ENCODE data around the gene FARS2. TPM values are rescaled to one million over a fixed set of nuclear protein-coding genes. Genes with fewer than 3 reads are reported as not detected.

FARS2 gene
- total and polyA plus RNA-seq, 2 of the 13 experiments (the other 11 are each of a cell fraction or from before 2014, with no cell fraction given) = 15.4 to 26.0 TPM

DNA sequence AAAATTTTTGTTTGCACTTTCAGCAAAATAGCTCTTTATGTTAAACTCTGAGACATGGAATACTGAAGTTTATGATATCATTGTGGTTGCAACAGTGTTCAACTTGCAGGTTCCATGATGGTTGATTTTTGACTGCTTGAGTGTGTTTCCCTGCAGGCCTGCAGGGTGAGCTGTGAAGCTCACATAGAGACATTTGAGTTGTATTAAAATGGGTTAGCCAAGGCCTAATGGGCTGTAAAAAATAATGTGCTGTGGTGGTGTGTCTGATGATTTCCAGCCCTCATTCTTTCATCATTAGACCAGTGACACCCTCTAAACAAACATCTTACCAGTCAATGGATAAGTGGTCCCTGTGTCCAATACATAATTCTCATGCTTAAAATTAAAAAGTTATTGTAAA, 321.4 kb downstream of the FARS2 start:
- no peak for ATAC-seq

DNA sequence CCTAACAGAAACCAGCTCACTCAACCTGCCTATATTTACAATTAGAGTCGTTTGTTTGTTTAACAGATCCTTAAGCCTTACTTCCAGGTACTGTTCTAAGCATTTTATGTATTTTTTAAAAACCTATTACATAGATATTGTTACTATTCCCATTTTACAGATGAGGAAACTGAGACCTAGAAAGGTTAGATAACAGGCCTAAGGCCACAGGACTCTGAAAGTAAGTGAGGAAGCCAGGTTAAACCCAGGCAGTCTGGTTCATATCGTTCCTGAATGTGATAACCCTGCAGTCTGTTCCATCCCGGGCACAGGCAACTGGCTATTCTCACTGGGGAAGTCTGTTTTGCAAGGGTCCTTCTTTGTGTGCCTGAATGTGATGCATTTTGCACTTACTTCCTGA, 322.2 kb downstream of the FARS2 start:
- peak; percentile 4 for FAIRE-seq
- in situ Hi-C loops (cut with HindIII; ENCODE audit: extremely low pct_ligation_motif_present, low pct_unique_long_range_greater_than_20kb) (no loop called here), intact Hi-C loops (cut with micrococcal nuclease; ENCODE audit: unreplicated experiment) (no loop called here)
- ChIA-PET CTCF (ENCODE audit: low intra/inter-chr PET ratio, low total read pairs) (no interaction called here), POLR2A (no interaction called here)
- Histone ChIP-seq H3K4me3 (replicated peaks in 1 of 3; ENCODE audit: insufficient read depth in 1 of 3, low read depth in 2 of 3, low read length in 3 of 3) (no peak overlapping the region), H3K9ac (ENCODE audit: insufficient read depth, low read depth, low read length) (no peak overlapping the region), H3K4me2 (ENCODE audit: low read depth, low read length) (no peak overlapping the region), H3K27me3 (ENCODE audit: control insufficient read depth in 1 of 2, insufficient read depth in 2 of 2, low read length in 2 of 2) (no peaks in the 10 kb centered on the region), H3K9me3 (ENCODE audit: low read length) (peaks cover 9% of the 10 kb centered on the region), H3K27ac (ENCODE audit: extremely low read length, insufficient read depth, low read length) (no peak overlapping the region), H3K36me3 (replicated peaks in 1 of 2; ENCODE audit: control insufficient read depth in 1 of 2, insufficient read depth in 2 of 2, low read length in 2 of 2) (no peaks in the 10 kb centered on the region), H3K79me2 (ENCODE audit: insufficient read depth, low read length) (no peaks in the 10 kb centered on the region), H4K20me1 (ENCODE audit: insufficient read depth, low read length) (no peaks in the 10 kb centered on the region), H3K4me1 (ENCODE audit: insufficient read depth, low read length) (no peaks in the 10 kb centered on the region), H2AFZ (ENCODE audit: low read length) (no peak overlapping the region)
- WGBS (ENCODE audit: low lambda C conversion rate) = 59% methylated on average over 3 of the region's 3 CpGs
- DNase-seq (ENCODE audit: low spot score) = no peak
- no peak for ATAC-seq
- no TSS peak for BruUV-seq (replicated peaks)
- TF ChIP-seq ZNF629 (CRISPR knock-in tag; conservative IDR thresholded peaks at IDR 0.05) (peak; percentile 73), MTA1 (CRISPR knock-in tag; IDR thresholded peaks at IDR 0.05; ENCODE audit: borderline replicate concordance) (no peak)

More for the DNA sequence above, 321.4 kb downstream of the FARS2 start:
- POLR2A ChIA-PET = no interaction called here
- in situ Hi-C loops (cut with HindIII; ENCODE audit: extremely low pct_ligation_motif_present, low pct_unique_long_range_greater_than_20kb) = no loop called here
- DNase-seq (ENCODE audit: low spot score) = no peak
- Histone ChIP-seq H3K36me3 (replicated peaks in 1 of 2; ENCODE audit: control insufficient read depth in 1 of 2, insufficient read depth in 2 of 2, low read length in 2 of 2) (no peaks in the 10 kb centered on the region), H3K79me2 (ENCODE audit: insufficient read depth, low read length) (no peaks in the 10 kb centered on the region), H2AFZ (ENCODE audit: low read length) (no peak overlapping the region), H3K9me3 (ENCODE audit: low read length) (peaks cover 9% of the 10 kb centered on the region), H4K20me1 (ENCODE audit: insufficient read depth, low read length) (no peaks in the 10 kb centered on the region), H3K27ac (ENCODE audit: extremely low read length, insufficient read depth, low read length) (no peak overlapping the region), H3K4me3 (replicated peaks in 1 of 3; ENCODE audit: insufficient read depth in 1 of 3, low read depth in 2 of 3, low read length in 3 of 3) (no peak overlapping the region), H3K27me3 (ENCODE audit: control insufficient read depth in 1 of 2, insufficient read depth in 2 of 2, low read length in 2 of 2) (no peaks in the 10 kb centered on the region), H3K4me1 (ENCODE audit: insufficient read depth, low read length) (no peaks in the 10 kb centered on the region), H3K9ac (ENCODE audit: insufficient read depth, low read depth, low read length) (no peak overlapping the region), H3K4me2 (ENCODE audit: low read depth, low read length) (no peak overlapping the region)
- TF ChIP-seq ZNF567 (CRISPR knock-in tag; IDR thresholded peaks at IDR 0.05; ENCODE audit: borderline replicate concordance) (no peak), NRL (CRISPR knock-in tag; IDR thresholded peaks at IDR 0.05; ENCODE audit: borderline replicate concordance) (no peak), ADNP (CRISPR knock-in tag; IDR thresholded peaks at IDR 0.05) (no peak), TMF1 (CRISPR knock-in tag; IDR thresholded peaks at IDR 0.05; ENCODE audit: low read depth) (no peak), ZNF816 (CRISPR knock-in tag; IDR thresholded peaks at IDR 0.05; ENCODE audit: borderline replicate concordance) (no peak), ZNF672 (CRISPR knock-in tag; IDR thresholded peaks at IDR 0.05) (no peak), KLF16 (CRISPR knock-in tag; IDR thresholded peaks at IDR 0.05) (no peak), SMAD9 (CRISPR knock-in tag; IDR thresholded peaks at IDR 0.05) (no peak)
- TF ChIP-seq, protein P1, sequence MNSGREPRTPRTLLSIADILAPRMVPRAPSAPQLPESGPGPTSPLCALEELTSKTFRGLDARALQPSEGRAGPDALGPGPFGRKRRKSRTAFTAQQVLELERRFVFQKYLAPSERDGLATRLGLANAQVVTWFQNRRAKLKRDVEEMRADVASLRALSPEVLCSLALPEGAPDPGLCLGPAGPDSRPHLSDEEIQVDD (CRISPR knock-in tag; IDR thresholded peaks at IDR 0.05; ENCODE audit: borderline replicate concordance) = no peak
- TF ChIP-seq, protein P2, sequence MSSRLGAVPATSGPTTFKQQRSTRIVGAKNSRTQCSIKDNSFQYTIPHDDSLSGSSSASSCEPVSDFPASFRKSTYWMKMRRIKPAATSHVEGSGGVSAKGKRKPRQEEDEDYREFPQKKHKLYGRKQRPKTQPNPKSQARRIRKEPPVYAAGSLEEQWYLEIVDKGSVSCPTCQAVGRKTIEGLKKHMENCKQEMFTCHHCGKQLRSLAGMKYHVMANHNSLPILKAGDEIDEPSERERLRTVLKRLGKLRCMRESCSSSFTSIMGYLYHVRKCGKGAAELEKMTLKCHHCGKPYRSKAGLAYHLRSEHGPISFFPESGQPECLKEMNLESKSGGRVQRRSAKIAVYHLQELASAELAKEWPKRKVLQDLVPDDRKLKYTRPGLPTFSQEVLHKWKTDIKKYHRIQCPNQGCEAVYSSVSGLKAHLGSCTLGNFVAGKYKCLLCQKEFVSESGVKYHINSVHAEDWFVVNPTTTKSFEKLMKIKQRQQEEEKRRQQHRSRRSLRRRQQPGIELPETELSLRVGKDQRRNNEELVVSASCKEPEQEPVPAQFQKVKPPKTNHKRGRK (CRISPR knock-in tag; IDR thresholded peaks at IDR 0.05) = no peak
- CTCF ChIA-PET (ENCODE audit: low intra/inter-chr PET ratio, low total read pairs) = no interaction called here
- intact Hi-C loops (cut with micrococcal nuclease; ENCODE audit: unreplicated experiment) = no loop called here
- peak; percentile 51 for FAIRE-seq
- BruUV-seq (replicated peaks) = no TSS peak

Data from HepG2 (cell line).